ENCODE results near the gene ACTR3C. TPM values are rescaled to one million over a fixed set of nuclear protein-coding genes. Genes with fewer than 3 reads are reported as not detected.

ACTR3C gene
- total and polyA plus RNA-seq, 2 of the 13 experiments (the other 11 are each of a cell fraction or from before 2014, with no cell fraction given) = 3.8 to 7.5 TPM

DNA sequence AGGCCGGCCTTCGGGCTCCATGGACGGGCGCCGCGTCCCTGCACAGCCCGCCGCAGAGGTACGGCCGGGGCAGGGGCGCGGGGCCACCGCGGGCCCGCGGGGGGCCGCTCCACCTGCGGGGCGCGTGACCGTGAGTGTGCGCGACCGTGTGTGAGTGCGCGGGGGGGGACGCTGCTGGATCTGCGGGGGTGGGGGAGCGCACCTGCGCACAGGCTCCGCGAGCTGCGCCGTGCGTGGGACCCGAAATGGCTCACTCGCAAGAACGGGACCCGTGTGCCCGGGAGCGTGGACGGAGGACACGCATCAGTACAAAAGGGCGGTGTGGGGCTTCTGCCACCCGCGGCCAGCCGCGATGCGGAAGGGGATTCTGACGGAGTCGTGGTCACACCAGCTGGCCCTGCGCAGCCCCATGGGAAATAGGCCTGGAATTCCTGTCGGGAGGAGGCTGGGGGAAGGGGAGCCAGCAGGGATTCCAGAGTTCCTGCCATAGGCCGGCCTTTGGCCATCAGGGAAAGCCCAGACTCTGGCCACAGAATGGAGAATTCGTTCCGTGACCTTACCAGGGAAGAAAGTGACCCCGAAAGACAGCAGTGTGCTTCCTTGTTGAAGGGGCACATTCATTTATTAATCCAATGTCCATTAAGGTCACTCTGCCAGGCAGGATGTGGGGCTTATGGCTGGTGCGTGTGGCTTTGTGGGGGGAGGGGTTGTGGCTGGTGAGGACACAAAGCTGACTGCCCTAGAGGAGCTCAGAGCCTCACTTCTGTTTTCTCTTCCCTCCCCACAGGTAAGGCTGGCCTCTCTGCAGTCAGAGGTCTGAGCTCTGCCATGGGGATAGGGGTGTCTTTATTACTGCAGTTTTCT is 45.8 kb upstream of the ACTR3C start (continued):
- TF ChIP-seq, protein P1, sequence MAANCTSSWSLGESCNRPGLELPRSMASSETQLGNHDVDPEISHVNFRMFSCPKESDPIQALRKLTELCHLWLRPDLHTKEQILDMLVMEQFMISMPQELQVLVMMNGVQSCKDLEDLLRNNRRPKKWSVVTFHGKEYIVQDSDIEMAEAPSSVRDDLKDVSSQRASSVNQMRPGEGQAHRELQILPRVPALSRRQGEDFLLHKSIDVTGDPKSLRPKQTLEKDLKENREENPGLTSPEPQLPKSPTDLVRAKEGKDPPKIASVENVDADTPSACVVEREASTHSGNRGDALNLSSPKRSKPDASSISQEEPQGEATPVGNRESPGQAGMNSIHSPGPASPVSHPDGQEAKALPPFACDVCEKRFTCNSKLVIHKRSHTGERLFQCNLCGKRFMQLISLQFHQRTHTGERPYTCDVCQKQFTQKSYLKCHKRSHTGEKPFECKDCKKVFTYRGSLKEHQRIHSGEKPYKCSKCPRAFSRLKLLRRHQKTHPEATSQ (CRISPR knock-in tag; IDR thresholded peaks at IDR 0.05; ENCODE audit: borderline replicate concordance) = no peak
- TF ChIP-seq SOX13 (IDR thresholded peaks at IDR 0.05) (no peak), SOX13 (CRISPR knock-in tag; conservative IDR thresholded peaks at IDR 0.05 in 1 of 2, IDR thresholded peaks at IDR 0.05 in 1 of 2) (no peak), PHB2 (IDR thresholded peaks at IDR 0.05; ENCODE audit: partially characterized antibody) (no peak), ZNF441 (CRISPR knock-in tag; IDR thresholded peaks at IDR 0.05; ENCODE audit: borderline replicate concordance) (no peak), PAWR (CRISPR knock-in tag; IDR thresholded peaks at IDR 0.05; ENCODE audit: borderline replicate concordance) (no peak), ZNF737 (CRISPR knock-in tag; IDR thresholded peaks at IDR 0.05; ENCODE audit: borderline replicate concordance) (peak; percentile 20; the same call in 1 of the 2 replicates), ZKSCAN5 (CRISPR knock-in tag; IDR thresholded peaks at IDR 0.05) (0 out of 2 replicates have a peak, but pooled peaks have one; percentile 22), RXRA (CRISPR knock-in tag; IDR thresholded peaks at IDR 0.05) (peak; percentile 34; the same call in 1 of the 2 replicates), BRD4 (CRISPR knock-in tag; IDR thresholded peaks at IDR 0.05) (peak; percentile 2; the same call in 1 of the 2 replicates), GABPA (IDR thresholded peaks at IDR 0.05; ENCODE audit: low read depth, low read length) (no peak), GABPA (CRISPR knock-in tag; IDR thresholded peaks at IDR 0.05; ENCODE audit: low read depth) (no peak), ZNF543 (CRISPR knock-in tag; IDR thresholded peaks at IDR 0.05) (no peak; the same call in 1 of the 2 replicates), NFIC (IDR thresholded peaks at IDR 0.05; ENCODE audit: low read length) (no peak), SUZ12 (IDR thresholded peaks at IDR 0.05; ENCODE audit: low read depth, low read length) (no peak), BORCS8-MEF2B (CRISPR knock-in tag; IDR thresholded peaks at IDR 0.05) (no peak; the same call in 1 of the 2 replicates), ZNF572 (CRISPR knock-in tag; IDR thresholded peaks at IDR 0.05) (0 out of 2 replicates have a peak, but pooled peaks have one; percentile 22), SSRP1 (CRISPR knock-in tag; IDR thresholded peaks at IDR 0.05) (no peak), ZFP82 (CRISPR knock-in tag; IDR thresholded peaks at IDR 0.05; ENCODE audit: borderline replicate concordance) (no peak), ARNTL (CRISPR knock-in tag; IDR thresholded peaks at IDR 0.05) (no peak)
- TF ChIP-seq, protein P2, sequence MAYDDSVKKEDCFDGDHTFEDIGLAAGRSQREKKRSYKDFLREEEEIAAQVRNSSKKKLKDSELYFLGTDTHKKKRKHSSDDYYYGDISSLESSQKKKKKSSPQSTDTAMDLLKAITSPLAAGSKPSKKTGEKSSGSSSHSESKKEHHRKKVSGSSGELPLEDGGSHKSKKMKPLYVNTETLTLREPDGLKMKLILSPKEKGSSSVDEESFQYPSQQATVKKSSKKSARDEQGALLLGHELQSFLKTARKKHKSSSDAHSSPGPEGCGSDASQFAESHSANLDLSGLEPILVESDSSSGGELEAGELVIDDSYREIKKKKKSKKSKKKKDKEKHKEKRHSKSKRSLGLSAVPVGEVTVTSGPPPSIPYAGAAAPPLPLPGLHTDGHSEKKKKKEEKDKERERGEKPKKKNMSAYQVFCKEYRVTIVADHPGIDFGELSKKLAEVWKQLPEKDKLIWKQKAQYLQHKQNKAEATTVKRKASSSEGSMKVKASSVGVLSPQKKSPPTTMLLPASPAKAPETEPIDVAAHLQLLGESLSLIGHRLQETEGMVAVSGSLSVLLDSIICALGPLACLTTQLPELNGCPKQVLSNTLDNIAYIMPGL (CRISPR knock-in tag; IDR thresholded peaks at IDR 0.05; ENCODE audit: borderline replicate concordance in 1 of 2, low read depth in 1 of 2) = peak; percentile 6 to 30; a peak in 2 of 4 replicates
- TF ChIP-seq, protein P3, sequence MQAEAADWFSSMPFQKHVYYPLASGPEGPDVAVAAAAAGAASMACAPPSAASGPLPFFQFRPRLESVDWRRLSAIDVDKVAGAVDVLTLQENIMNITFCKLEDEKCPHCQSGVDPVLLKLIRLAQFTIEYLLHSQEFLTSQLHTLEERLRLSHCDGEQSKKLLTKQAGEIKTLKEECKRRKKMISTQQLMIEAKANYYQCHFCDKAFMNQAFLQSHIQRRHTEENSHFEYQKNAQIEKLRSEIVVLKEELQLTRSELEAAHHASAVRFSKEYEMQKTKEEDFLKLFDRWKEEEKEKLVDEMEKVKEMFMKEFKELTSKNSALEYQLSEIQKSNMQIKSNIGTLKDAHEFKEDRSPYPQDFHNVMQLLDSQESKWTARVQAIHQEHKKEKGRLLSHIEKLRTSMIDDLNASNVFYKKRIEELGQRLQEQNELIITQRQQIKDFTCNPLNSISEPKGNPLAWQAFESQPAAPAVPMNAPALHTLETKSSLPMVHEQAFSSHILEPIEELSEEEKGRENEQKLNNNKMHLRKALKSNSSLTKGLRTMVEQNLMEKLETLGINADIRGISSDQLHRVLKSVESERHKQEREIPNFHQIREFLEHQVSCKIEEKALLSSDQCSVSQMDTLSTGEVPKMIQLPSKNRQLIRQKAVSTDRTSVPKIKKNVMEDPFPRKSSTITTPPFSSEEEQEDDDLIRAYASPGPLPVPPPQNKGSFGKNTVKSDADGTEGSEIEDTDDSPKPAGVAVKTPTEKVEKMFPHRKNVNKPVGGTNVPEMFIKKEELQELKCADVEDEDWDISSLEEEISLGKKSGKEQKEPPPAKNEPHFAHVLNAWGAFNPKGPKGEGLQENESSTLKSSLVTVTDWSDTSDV (CRISPR knock-in tag; IDR thresholded peaks at IDR 0.05) = no peak
- TF ChIP-seq, protein P4, sequence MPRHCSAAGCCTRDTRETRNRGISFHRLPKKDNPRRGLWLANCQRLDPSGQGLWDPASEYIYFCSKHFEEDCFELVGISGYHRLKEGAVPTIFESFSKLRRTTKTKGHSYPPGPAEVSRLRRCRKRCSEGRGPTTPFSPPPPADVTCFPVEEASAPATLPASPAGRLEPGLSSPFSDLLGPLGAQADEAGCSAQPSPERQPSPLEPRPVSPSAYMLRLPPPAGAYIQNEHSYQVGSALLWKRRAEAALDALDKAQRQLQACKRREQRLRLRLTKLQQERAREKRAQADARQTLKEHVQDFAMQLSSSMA (CRISPR knock-in tag; IDR thresholded peaks at IDR 0.05) = no peak; the same call in 1 of the 2 replicates

All from HepG2 (cell line).